Activated T-cell treated with anti-CD3 and anti-CD28 coated beads for 48 hours (primary cell): ENCODE results near the gene SHB.

Experiments
- DNase-seq: peaks from one replicate; pipeline ENCODE4 v3.0.0-alpha.2; 2020; ENCODE audit warnings: low read depth

SHB gene

DNA sequence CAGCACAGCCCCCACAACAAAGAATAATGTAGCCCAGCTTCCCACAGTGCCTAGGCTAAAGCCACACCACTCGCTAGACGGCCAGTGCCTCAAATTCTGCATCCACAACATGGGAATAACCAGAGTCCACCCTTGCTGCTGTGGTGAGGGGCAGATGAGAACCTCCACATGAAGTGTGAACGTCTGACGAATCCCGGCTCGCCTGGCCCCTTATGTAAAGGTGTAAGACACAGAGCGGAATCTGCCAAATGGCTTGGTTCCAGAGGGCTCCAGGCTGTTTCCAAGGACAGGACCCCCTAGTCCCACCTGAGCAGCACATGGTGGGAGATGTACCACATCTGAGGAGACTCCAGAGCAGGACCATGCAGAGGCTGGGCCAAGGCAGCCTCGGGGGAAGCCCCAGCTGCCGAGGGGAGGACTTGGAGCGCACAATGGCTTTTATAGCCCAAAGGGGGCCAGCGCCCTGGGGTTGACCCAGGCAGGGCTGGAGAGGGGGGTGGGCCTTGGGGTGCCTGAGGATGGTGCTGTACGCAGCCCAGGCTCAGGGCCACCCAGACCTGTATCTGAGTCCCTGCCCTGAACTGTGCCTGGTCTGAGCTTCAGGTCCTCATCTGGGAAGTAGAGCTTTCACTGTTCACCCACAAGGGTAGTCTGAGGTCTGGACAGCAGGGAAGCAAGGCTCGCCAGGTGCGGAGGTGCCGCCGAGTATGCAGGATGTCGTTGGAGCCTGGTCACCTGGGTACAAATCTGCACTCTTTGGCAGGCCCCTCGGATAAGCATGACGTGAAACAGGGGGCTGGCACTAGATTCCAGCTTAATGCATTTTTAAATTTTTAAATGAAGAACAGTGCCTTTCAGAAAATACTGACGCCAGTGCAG is 140.2 kb downstream of the SHB start:
- no peak for DNase-seq

DNA sequence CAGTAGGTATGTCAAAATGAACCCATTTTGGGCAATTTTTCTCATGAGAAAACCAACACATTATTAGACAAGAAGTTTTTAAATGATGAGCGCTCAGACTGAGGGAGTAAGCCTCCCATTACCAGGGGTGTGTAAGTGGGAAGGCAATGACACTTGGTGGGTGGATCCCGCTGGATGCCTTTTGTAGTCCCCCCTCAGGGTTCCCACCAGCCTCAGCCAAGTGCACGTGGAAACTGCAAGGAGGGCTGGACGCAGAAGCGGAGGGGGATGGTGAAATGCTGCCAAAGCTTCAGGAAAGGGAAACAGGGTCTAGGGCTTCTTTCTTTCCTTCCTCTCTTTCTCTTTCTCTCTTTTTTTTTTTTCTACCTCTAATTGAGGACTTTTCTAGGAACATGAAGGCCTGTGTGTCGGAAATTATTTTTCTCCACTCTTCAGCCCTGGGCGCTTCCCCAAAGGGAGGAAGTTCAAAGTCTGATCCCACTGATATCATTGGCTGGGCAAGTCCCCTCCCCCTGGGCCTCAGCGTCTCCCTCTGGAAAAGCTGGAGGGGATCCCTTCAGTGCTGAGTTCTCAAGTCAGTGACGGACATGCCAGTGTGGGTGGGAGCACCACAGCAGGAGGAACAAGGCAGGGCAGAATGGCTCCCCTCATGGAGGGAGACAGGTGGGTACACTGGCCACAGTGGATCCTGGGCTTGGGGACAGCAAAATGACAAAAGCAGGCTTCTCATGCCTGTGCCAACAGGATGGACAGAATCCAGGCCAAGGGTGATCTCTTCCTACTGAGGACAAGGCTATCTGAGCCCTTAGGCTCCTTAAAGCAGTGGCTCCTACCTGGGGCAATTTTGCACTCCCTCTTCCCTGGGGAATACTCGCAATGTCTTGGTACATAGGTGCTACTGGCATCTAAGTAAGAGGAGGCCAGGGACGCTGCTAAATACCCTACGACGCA is 141.2 kb downstream of the SHB start:
- DNase-seq, result no peak

DNA sequence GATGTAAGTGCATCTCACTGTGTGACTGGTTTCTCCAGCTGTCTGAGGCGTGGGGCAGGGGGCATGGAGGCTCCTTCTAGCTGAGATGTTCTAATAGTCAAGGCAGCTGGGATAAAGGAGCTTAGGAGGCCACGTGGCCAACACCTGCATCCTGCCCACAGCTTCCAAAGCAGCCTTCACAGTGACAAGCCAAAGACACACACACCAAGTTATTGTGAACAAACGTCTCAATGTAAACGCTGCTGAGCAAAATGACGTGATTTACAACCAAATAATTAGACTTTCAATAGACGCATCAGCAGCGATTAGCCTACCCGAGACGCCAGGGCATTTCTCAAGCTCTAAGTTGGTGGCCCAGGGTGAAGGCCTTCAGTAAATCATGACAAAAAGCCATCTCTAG is 141.9 kb downstream of the SHB start:
- DNase-seq, result no peak

DNA sequence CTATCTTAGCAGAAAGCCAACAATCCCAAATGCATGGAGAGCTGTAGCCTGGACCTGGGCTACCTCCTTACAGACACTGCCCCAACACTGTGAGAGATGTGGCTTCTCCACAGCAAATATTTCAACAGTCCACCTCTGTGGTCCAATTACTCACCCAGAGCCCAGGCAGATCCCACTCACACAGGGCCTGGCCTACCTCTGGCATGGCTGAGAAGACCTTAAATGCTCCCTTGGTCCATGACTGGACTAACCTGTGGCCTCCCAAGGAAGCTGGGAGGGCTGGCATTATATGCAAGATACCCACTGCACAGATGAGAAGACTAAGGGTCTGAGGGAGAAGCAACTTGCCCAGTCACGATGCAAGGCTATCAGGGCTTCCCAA is 142.3 kb downstream of the SHB start:
- no peak for DNase-seq

DNA sequence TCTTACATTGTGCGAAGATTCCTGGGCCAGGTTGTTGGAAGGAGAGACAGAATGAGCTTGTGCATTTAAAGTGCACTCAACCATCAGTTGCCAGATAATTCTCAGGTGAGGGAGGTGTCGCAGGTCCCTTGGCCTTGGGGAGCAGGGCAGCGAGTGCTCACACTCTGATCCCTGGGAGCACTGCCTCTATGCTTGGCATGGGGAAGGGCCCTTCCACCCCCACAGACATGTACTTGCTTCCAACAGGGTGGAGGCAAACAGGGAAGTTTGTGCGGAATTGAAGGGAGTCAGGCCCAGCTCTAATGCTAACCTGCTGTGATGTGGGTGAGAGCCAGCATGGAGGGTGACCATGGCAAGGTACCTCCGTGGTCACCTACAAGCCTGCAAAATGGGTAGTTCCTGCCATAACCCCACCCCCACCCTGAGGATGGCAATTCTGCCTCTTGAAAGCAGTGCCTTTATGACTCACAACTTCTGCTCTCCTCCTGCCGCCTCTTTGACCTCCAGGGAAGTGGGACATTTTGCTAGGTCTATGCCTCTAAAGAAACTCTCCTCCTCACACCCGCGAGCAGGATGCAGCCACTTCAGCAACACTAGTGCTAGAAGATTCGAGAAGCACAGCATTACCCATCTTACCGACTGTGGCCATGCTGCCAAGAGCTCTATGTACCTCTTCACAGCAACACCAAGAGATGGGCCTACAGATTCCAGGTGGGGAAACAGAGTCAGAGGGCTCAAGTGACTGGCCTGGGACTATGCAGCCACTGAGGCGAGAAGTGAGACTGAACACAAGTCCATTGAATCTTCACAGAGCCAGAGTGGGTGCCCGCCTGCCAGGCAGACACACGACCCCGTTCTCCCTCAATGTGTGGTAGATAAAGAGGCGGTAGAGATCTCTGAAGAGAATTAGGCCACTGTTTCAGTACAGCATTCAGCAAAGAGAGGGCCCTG is 143.0 kb downstream of the SHB start:
- no peak for DNase-seq

DNA sequence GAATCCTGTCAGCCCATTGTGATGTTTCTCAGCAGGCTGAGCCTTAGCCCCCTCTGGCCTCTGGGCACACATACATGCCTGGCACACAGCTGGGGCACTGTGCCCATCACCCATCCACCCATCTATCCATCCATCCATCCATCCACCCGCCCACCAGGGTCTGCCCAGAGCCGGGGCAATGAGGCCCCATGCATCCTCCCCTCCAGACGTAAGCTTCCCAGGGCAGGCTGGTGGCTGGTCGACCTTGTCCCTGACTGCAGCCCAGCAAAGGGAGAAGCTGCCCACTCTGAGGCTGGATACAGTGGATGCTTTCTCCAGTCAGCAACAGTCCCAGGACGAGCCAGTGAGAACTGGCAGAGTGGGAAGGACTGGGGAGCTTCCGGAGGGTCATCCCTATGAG is 144.0 kb downstream of the SHB start:
- DNase-seq, result no peak

DNA sequence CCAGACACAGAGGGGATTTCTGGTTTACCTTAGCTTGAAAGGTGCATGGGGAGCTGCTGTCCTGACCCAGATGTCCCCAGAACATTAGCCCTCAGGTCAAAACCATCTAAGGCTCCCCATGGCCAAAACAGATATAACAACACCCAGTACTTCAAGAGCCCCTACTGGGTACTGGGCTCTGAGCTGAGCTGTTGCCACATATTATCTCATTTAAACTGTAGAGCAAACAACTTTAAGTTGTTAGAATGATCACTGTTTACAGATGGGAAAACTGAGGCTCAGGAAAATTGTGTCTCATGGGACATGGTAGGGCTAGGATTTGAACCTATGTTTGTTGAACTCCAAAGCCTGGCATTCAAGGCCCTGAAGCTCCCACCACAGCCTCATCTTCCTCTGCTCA is 144.5 kb downstream of the SHB start:
- DNase-seq, result no peak

DNA sequence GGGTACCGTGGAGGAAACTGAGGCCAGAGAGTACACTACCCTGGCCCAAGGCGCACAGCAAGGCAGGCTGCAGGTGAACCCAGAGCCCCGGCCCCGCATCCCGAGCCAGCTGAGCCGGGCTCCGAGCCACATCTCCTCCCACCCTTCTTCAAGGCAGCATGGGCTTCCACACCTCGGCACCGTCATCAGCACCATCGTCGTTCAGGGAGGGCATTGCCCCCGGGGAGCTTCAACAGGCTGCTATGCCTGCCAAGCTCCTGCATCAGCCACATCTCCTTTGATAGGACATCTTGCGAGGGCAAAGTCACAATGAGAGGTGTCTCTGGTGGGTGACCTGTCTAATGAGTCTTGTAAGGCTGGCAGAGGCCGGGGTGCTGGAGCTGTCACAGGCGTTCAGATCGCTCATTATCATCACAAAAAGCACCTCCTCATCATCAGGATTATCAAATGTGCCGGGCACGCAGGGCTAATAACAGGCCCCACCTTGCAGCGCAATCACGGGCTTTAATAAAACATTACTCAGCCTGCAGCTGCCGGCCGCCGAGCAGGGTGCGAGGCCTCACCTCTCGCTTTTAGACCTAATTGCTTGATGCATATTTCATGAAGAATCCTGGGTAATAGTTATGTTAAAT is 145.1 kb downstream of the SHB start:
- no peak for DNase-seq

DNA sequence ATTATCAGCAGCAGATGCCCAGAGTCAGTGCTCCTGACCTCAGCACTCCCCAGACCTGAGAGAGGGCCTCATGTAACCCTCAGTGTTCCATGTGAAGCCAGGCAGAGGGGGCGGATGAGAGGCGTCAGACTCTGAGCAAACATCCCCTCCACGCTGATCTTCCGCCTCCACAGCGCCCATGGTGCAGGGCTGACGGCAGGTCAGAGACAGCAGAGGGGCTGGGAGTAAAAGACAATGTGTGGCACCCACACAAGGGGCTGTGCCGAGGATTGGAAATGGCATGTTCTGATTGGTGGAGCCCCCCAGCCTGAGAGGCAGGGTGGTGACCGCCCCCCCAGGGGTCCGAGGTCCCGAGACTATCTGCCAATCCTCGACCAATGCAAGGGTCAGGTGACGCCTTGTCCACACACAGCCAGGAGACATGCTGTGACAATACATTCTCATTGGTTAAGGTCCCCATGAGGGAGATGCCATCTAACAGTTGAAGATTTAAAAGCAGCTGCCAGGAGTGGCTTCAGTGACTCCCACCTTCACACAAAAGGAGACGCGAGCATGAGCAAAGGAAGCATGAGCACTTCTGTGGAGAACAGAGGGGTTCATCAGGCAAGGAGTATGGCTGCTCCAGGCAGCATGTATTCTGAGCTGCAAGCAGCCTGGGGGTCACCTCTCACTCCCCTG is 145.8 kb downstream of the SHB start:
- DNase-seq, result no peak

DNA sequence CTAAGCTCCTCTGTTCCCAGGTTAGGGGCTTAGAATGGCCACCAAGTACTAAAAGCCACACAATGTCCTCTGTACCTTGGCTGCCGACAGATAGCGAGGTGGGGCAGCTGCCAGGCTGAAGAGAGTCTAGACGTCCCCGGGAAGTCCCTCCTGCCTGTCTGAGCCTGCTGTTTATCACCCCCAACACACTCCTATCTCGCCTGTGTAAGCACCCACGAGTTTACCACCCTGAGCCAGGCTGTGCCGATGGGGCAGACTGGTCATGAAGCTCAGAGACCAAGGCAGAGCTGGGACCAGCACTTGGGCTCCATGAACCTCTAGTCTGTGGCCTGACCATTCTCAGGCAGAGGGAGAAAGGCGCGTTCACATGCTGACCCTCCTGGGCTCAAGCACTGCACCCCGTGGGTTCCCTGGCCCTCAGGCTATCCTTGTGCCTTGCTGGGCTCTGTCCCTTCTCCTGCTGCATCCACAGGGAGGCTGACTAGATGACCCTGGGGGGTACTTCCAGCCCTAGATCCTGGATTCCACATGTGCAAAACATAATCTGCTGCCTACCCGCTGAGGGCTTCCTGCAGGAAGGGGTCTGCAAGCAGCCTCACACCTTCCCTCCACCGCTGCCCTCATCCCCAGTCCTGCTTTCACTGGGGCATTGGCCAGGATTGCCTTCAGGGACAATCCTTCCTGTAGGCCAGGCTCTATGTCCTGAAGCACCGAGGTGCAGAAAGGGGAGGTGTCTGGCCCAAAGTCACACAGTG is 146.5 kb downstream of the SHB start:
- no peak for DNase-seq

DNA sequence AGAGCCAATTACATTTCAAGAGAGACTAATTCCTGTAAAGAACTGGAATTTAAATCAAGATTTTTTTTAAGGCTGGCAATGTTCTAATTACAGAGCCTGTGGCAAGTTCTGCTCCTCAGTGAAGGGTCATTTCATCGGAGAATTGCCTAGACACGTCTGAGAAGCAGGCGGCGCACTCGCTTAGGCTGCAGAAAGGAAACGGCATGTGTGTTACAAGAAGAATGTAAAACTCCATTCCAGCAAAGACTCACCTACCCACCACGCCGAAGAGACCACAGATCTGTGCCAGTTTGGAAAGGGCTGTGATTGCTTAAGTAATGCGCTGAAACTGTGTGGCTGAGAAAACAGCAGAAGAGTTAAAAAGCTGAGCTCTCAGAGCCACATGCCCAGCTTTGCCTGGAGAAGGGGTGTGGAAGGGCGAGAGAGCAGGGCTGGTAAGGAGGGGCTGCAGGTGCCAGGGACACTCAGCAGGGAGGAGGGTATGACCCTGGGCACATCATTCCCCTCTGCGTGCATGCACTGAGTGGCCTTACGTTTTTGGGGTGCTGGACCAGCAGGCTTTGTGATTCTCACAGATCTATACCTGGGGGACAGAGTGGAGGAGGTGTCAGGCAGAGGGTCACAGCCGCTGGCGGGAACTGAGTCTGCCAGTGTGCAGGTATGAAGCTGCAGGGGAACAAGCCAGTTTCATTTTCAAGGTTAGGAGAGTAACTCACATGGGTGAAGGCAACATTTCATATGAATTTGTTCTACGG is 147.3 kb downstream of the SHB start:
- DNase-seq, result no peak

DNA sequence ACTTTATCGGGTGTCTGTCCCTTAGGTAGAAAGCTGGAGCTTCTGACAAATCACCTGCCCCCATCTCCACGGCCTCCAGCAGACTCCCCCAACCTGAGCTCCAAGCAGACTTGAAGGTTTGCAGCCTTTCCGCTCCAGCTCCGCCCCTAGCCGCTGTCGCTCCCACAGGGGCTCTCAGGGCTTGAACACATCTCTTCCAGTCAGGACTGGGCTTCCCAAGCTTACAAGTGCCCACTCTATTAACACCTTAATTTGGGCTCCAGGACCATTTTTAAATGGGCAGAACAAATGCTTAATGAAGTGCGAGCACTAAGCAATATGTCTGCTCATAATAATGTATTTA is 147.9 kb downstream of the SHB start:
- DNase-seq, result no peak

DNA sequence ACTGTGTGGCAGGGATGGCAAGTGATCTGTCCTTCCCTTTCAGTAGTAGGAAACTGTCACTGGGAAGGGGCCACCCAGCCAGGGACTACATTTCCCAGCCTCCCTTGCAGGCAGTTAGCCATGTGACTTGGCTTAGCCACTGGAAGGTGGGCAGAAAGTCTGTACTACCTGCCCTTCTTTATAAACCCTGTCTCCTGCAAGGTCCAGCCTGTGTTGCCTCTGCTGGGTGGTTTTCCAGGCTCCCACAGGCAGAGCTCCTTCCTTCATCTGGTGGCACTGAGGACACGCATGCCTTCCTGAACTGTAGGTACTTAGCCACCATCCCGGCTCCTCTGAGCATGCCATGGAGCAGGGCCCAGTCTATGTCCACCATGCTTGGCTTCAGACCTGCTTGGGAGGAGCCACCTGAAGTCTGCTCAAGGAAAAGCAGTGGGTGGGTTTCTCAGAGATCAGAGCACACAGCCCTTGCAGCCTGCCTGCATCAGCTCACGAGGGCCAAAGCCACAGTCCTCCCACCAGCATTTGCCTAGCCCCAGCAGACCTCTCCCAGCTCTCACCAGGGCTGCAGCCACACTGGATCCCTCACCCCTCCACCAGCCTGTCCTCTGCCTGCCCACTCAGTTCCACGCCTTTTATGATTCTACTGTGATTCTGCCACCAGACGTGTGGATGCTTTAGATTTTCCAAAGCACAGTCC is 148.4 kb downstream of the SHB start:
- DNase-seq, result no peak

DNA sequence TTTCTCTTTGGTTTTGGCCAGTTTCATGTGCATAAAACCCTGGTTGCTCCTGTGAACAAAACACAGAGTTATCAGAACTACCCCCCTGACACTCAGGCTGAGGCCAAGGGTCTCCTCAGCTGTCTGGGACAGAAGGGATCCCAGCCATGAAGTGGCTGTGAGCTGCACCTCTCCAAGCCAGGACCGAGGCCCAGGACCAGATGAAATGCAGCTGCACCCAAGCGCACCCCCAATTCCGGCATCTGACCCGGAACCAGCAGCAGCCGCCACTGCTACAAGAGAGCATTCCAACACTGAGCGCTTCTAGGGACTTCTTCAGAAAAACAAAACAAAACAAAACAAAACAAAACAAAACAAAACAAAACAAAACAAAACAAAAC is 149.1 kb downstream of the SHB start:
- no peak for DNase-seq

DNA sequence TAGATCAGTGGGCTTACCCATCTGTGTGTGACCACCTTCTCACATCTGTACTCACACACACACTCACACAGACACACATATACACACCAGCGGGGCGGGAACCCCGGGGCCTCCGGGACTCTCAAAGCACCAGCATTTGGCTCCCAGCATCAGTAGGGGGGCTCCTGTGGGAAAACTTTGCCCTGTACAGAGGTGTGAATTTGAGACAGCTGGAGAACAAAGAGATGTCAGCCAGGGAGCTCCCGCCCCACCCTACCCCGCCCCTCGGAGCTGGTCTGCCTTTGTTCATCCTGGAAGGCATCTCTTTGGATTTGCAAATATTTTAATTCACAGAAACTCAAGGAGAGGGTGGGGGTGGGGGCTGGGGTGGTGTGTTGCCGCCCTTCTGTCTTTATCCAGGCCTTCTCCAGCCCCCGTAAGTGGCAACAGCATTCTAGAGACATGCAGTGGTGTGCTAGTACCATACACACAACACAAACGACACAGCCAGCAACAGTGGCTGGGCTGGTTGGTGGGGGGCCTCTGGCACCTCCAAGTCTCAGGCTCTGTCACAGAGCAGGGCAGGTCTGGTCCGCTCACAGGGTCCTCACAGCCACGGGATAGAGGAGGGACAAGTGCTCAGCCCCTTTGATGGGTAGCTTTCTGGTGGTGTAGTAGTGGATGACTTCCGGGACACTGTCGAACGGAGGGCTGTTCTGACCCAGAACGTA is 149.6 kb downstream of the SHB start:
- no peak for DNase-seq

DNA sequence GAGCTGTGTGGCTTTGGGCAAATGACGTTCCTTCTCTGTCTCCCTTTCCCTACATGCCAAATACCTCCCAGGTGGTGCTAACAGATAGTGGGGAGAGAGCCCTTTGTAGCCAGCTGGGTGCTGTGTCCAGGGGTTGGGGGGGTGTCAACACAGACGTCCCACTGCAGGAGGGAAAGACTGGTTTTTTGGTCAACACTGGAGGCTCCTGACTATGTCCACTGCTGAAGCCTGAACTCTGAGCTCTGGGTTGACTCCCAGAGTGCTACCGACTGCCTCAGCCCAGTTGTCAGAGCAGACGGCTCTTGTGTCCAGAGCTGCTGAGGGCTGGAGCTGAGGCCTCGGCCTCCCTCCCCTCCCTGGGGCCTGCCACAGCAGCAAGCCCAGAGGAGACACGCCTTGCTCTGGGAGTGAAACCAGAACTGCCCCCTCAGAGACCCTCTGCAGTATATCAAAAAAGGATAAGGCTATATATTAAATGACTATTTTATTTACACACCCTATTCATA is 150.3 kb downstream of the SHB start:
- DNase-seq, result no peak

DNA sequence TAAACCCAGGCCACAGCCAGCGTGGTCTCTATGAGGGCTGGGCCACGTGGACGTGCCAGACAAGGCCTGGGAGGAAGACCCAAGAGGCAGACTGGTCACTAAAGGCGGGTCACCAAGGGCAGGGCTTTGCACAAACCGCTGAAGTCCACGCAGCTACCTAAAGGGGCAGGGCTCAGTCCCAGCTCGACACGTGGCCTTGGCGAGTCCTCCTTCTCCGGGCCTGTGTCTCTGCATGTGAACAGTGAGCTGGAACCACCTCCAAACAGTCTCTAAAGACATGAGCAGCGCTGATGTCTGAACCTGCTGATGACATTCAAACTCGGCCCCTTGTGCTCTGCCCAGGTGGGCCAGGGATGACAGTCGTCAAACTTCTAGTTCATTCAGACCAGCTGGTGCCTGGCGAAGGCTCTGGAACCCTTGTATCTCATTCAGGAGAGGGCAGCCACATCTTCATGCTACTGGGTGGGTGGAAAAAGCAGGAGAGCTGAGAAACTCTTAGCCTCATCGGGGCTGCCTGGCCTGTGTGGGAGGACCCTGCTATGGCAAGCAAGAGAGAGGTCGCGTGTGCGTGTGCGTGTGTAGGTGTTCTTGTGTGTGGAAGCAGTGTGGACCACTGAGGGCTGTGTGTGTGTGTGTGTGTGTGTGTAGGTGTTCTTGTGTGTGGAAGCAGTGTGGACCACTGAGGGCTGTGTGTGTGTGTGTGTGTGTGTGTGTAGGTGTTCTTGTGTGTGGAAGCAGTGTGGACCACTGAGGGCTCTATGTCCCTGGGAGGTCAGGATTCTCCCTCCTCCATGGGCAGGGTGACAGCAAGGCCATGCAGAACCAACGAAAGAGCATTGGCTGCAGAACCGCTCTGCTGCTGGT is 151.0 kb downstream of the SHB start:
- DNase-seq, result no peak
